Endothelial cell of umbilical vein (primary cell): ENCODE results near the gene FBN3. TPM values are rescaled to one million over a fixed set of nuclear protein-coding genes. Genes with fewer than 3 reads are reported as not detected.

Source experiments
- BruUV-seq: library from RNA; stranded (reverse); fragments of 400-500 nt; replicated peaks from 2 replicates; lab custom pipeline; 2021; lab: Mats Ljungman, UMichigan
- CTCF ChIA-PET: fragments of 300-600, 350-600 bp; sonication (Branson Sonifier 250); formaldehyde crosslinking; loops from one replicate; lab custom pipeline; 2021; ENCODE audit warnings: antibody characterized with exemption, inconsistent platforms; lab: Charles Lee
- POLR2A ChIA-PET: fragments of 300-600, 350-600 bp; sonication (Branson Sonifier 250); formaldehyde crosslinking; loops from one replicate; lab custom pipeline; 2021; ENCODE audit warnings: antibody characterized with exemption, inconsistent platforms; lab: Charles Lee
- DNase-seq: peaks from one replicate; pipeline ENCODE4 v3.0.0-alpha.2; 2011; ENCODE audit warnings: low read depth, low spot score
- FAIRE-seq: peaks from 2 replicates; lab custom pipeline; 2011; peaks lifted over from hg19 to GRCh38; lab: Jason Lieb, UNC
- H2AFZ ChIP-seq: 2 replicates; pipeline ENCODE4 v1.6.0; 2012; ENCODE audit warnings: low read depth, low read length, control low read depth, inconsistent platforms
- H3K27ac ChIP-seq: 2 replicates; pipeline ENCODE4 v1.5.1; 2011; ENCODE audit warnings: low read depth, mild to moderate bottlenecking, control low read depth, low read length, moderate library complexity; ENCODE audit not compliant: insufficient read depth
- H3K27me3 ChIP-seq, 2 experiments: 2 replicates each; pipeline versions ENCODE4 v1.6.0 to v1.6.1; 2011; ENCODE audit warnings: low read length in 2 of 2, mixed read lengths in 1 of 2; ENCODE audit not compliant: control insufficient read depth in 2 of 2, insufficient read depth in 2 of 2
- H3K36me3 ChIP-seq, 2 experiments: 2 replicates in 1 of 2; 3 replicates in 1 of 2; pipeline ENCODE4 v1.5.1; 2011; ENCODE audit warnings: low read length in 2 of 2, mild to moderate bottlenecking in 1 of 2, moderate library complexity in 1 of 2; ENCODE audit not compliant: control insufficient read depth in 2 of 2, insufficient read depth in 2 of 2; ENCODE audit errors: extremely low read depth in 1 of 2
- H3K4me1 ChIP-seq: 3 replicates; pipeline ENCODE4 v1.5.1; 2011; ENCODE audit warnings: mild to moderate bottlenecking, low read length; ENCODE audit not compliant: control insufficient read depth, insufficient read depth; ENCODE audit errors: extremely low read depth
- H3K4me2 ChIP-seq: 2 replicates; pipeline ENCODE4 v1.6.1; 2011; ENCODE audit warnings: low read length, control low read depth, mixed read lengths; ENCODE audit not compliant: insufficient read depth
- H3K4me3 ChIP-seq, 3 experiments: fragments of 200-600 bp in 1 of 3; sonication (generic), shearing (Covaris generic) in 1 of 3; replicated peaks in 1 of 3; 2 replicates each; pipeline ENCODE4 v1.5.1; 2011 to 2016; ENCODE audit warnings: control low read depth in 3 of 3, low read length in 3 of 3, mild to moderate bottlenecking in 2 of 3, inconsistent platforms in 1 of 3, low read depth in 1 of 3, moderate library complexity in 1 of 3; ENCODE audit not compliant: insufficient read depth in 1 of 3
- H3K79me2 ChIP-seq: 2 replicates; pipeline ENCODE4 v1.6.0; 2012; ENCODE audit warnings: low read length, inconsistent platforms; ENCODE audit not compliant: control insufficient read depth, insufficient read depth
- H3K9ac ChIP-seq: replicated peaks from 2 replicates; pipeline ENCODE3; 2011; ENCODE audit warnings: low read length, control low read depth; ENCODE audit not compliant: insufficient read depth; ENCODE audit errors: extremely low read depth
- H3K9me1 ChIP-seq: replicated peaks from 3 replicates; pipeline ENCODE4 v1.6.0; 2011; ENCODE audit warnings: mild to moderate bottlenecking, low read length; ENCODE audit not compliant: control insufficient read depth, insufficient read depth; ENCODE audit errors: extremely low read depth
- H3K9me3 ChIP-seq: replicated peaks from 2 replicates; pipeline ENCODE4 v1.5.1; 2012; ENCODE audit warnings: low read length, inconsistent platforms; ENCODE audit not compliant: control insufficient read depth, insufficient read depth
- H4K20me1 ChIP-seq: replicated peaks from 2 replicates; pipeline ENCODE3; 2011; ENCODE audit warnings: mild to moderate bottlenecking, low read length; ENCODE audit not compliant: control insufficient read depth, insufficient read depth; ENCODE audit errors: extremely low read depth
- EZH2 ChIP-seq: IDR thresholded peaks from 2 replicates; pipeline ENCODE4 v1.6.1; 2012; ENCODE audit warnings: borderline replicate concordance, low read depth, mild to moderate bottlenecking, moderate library complexity, low read length, inconsistent platforms; ENCODE audit not compliant: severe bottlenecking
- FOS ChIP-seq: IDR thresholded peaks from 2 replicates; pipeline ENCODE4 v1.6.1; 2011; ENCODE audit warnings: mild to moderate bottlenecking, low read length, moderate library complexity, borderline replicate concordance; ENCODE audit not compliant: insufficient read depth
- GATA2 ChIP-seq: IDR thresholded peaks from 2 replicates; pipeline ENCODE4 v1.7.0; 2011; ENCODE audit warnings: low read depth, mild to moderate bottlenecking, moderate library complexity, mixed read lengths, low read length; ENCODE audit not compliant: insufficient read length, insufficient read depth
- JUN ChIP-seq: IDR thresholded peaks from 2 replicates; pipeline ENCODE4 v1.6.1; 2011; ENCODE audit warnings: borderline replicate concordance, low read depth; ENCODE audit not compliant: insufficient read length, insufficient read depth
- MYC ChIP-seq: IDR thresholded peaks from one replicate; pipeline ENCODE4 v1.6.1; 2011; ENCODE audit warnings: mild to moderate bottlenecking, low read depth, low read length
- POLR2A ChIP-seq: IDR thresholded peaks from 2 replicates; pipeline ENCODE4 v1.6.1; 2012; ENCODE audit warnings: low read depth, mild to moderate bottlenecking, control low read depth, low read length
- POLR2AphosphoS5 ChIP-seq: IDR thresholded peaks from 2 replicates; pipeline ENCODE4 v1.6.1; 2012; ENCODE audit warnings: low read depth, mild to moderate bottlenecking, control low read depth, low read length, moderate library complexity; ENCODE audit not compliant: insufficient read depth
- dilution Hi-C: fragments of 300-500 bp; cut with MboI; formaldehyde crosslinking; loops from one replicate; pipeline ENCODE4 v1.15.0; 2019; ENCODE audit warnings: low sequenced_read_pairs; ENCODE audit not compliant: extremely low pct_ligation_motif_present
- intact Hi-C: fragments of 100-400 bp; cut with micrococcal nuclease; formaldehyde crosslinking; loops from one replicate; pipeline ENCODE4 v1.10.0; 2022
- polyA plus RNA-seq, 4 experiments: library from polyadenylated mRNA; depleted of rRNA in 3 of 4; stranded (reverse) in 3 of 4; unstranded in 1 of 4; fragments of >200 nt; gene quantifications; 2 replicates each; pipeline versions ENCODE4 v1.2.1 to v1.2.3, GENCODE V29; 2011 to 2012; ENCODE audit warnings: missing spikeins in 1 of 4
- total RNA-seq: library from RNA; stranded (reverse); gene quantifications from 2 replicates; pipeline ENCODE4 v1.2.3, GENCODE V29; 2021
- TF ChIP-seq, protein P1 (sequence below): IDR thresholded peaks from 2 replicates; pipeline ENCODE4 v1.6.1; 2011; ENCODE audit not compliant: insufficient read depth, insufficient read length
- TF ChIP-seq, protein P2 (sequence below), 2 donors: IDR thresholded peaks; 1 replicate in 1 of 2; 2 replicates in 1 of 2; pipeline ENCODE4 v1.5.1; 2011; ENCODE audit warnings: low read length in 2 of 2, mild to moderate bottlenecking in 2 of 2, moderate library complexity in 2 of 2, control low read depth in 1 of 2, inconsistent platforms in 1 of 2, low read depth in 1 of 2; ENCODE audit not compliant: insufficient read depth in 1 of 2; ENCODE audit errors: extremely low read depth in 1 of 2

FBN3 gene
- total and polyA plus RNA-seq, 2 donors (not counting 3 experiments of a cell fraction or from before 2014, with no cell fraction given), result not detected

DNA sequence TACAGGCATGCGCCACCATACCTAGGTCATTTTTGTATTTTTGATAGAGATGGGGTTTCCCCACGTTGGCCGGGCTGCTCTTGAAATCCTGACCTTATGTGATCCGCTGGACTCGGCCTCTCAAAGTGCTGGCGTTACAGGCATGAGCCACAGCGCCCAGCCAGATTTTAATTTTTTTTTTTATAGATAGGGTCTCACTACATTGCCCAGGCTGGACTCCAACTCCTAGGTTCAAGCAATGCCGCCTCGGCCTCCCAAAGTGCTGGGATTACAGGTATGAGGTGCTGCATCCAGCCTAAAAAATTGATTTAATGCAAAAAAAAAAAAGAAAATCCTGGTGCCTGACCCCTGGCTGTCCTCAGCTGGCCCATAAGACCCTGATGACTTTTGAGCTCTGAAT lies 34.9 kb upstream of the FBN3 start:
- dilution Hi-C loops, result no loop called here
- Histone ChIP-seq H3K36me3 (no peaks in the 10 kb centered on the region), H3K9me3 (no peaks in the 10 kb centered on the region), H2AFZ (no peak overlapping the region), H4K20me1 (no peaks in the 10 kb centered on the region), H3K27ac (no peak overlapping the region), H3K9ac (no peak overlapping the region), H3K4me2 (no peak overlapping the region), H3K79me2 (no peaks in the 10 kb centered on the region), H3K27me3 (no peaks in the 10 kb centered on the region), H3K9me1 (no peaks in the 10 kb centered on the region), H3K4me1 (no peaks in the 10 kb centered on the region), H3K4me3 (no peak overlapping the region)
- TF ChIP-seq, protein P1, sequence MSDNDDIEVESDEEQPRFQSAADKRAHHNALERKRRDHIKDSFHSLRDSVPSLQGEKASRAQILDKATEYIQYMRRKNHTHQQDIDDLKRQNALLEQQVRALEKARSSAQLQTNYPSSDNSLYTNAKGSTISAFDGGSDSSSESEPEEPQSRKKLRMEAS, result no peak
- no peak for TF ChIP-seq EZH2
- no peak for TF ChIP-seq JUN
- no peak for TF ChIP-seq FOS
- TF ChIP-seq MYC, result no peak
- no peak for TF ChIP-seq GATA2
- TF ChIP-seq POLR2A, result no peak
- TF ChIP-seq, protein P2, sequence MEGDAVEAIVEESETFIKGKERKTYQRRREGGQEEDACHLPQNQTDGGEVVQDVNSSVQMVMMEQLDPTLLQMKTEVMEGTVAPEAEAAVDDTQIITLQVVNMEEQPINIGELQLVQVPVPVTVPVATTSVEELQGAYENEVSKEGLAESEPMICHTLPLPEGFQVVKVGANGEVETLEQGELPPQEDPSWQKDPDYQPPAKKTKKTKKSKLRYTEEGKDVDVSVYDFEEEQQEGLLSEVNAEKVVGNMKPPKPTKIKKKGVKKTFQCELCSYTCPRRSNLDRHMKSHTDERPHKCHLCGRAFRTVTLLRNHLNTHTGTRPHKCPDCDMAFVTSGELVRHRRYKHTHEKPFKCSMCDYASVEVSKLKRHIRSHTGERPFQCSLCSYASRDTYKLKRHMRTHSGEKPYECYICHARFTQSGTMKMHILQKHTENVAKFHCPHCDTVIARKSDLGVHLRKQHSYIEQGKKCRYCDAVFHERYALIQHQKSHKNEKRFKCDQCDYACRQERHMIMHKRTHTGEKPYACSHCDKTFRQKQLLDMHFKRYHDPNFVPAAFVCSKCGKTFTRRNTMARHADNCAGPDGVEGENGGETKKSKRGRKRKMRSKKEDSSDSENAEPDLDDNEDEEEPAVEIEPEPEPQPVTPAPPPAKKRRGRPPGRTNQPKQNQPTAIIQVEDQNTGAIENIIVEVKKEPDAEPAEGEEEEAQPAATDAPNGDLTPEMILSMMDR (IDR thresholded peaks at IDR 0.05; ENCODE audit: extremely low read depth in 1 of 2, insufficient read depth in 1 of 2, low read depth in 1 of 2, low read length in 2 of 2), result no peak
- no peak for TF ChIP-seq POLR2AphosphoS5
- FAIRE-seq, result no peak
- ChIA-PET POLR2A (no interaction called here), CTCF (interaction anchor here (0.9 to 1.3 kb wide), 3 partner anchors 20 to 213 kb away, joined by 3 to 4 read pairs (median 3); no protein-coding TSS in a partner anchor)
- no peak for DNase-seq
- BruUV-seq, result no TSS peak
- intact Hi-C loops, result no loop called here
